ENCODE measurements around the gene SIGLEC5.
A peak's percentile ranks its signal among the peaks of the same experiment; 100 is the strongest.
"Not testable (repeated sequence)": the region's sequence is repeated elsewhere in the genome, so short reads cannot be mapped to it uniquely, and the experiment has no call there.

SIGLEC5 gene, protein sequence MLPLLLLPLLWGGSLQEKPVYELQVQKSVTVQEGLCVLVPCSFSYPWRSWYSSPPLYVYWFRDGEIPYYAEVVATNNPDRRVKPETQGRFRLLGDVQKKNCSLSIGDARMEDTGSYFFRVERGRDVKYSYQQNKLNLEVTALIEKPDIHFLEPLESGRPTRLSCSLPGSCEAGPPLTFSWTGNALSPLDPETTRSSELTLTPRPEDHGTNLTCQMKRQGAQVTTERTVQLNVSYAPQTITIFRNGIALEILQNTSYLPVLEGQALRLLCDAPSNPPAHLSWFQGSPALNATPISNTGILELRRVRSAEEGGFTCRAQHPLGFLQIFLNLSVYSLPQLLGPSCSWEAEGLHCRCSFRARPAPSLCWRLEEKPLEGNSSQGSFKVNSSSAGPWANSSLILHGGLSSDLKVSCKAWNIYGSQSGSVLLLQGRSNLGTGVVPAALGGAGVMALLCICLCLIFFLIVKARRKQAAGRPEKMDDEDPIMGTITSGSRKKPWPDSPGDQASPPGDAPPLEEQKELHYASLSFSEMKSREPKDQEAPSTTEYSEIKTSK

DNA sequence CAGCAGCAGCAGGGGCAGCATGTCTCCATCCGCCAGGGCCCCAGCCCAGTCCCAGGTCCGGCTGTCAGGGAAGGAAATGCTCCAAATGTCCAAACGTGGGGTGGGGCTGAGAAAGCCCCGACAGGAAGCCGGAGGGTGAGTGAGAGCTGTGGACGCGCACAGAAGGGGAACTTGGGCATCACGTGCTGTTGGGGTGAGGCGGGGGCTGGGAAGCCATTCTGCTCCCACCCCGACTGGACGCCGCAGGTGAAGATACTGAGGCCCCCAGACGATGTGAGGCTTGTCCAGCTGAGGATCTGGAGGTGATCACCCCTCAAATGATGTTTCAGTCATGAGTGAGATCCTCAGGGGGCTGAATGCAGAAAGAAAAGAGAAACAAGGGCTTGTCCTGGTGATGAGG lies at the start of gene SIGLEC5:
Gene SIGLEC5, minus strand, starts transcription at position 87 of the 400 bp plus-strand sequence. Its CDS starts 66 bp downstream, at position 21.
- H3K27me3 Mint-ChIP-seq, result peaks cover 47% of the 10 kb centered on the region
- ATAC-seq, result not testable (repeated sequence)

DNA sequence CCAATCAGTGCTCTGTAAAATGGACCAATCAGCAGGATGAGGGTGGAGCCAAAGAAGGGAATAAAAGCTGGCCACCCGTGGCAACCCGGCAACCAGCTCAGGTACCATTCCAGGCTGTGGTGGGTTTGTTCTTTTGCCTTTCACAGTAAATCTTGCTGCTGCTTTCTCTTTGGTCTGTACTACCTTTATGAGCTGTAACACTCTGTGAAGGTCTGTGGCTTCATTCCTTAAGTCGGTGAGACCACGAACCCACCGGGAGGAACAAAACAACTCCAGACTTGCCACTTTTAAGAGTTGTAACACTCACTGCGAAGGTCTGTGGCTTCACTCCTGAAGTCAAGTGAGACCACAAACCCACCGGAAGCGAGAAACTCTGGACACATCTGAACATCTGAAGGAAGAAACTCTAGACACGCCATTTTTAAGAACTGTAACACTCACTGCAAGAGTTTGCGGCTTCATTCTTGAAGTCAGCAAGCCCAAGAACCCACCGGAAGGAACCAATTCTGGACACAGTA lies 46.4 kb upstream of the SIGLEC5 start:
- H3K4me3 Mint-ChIP-seq, result peak overlapping the region in 1 of 2 donors; percentile 16
- H3K9me3 Mint-ChIP-seq, result peaks cover 0 to 15% of the 10 kb centered on the region in 2 donors
- peaks cover 16% of the 10 kb centered on the region for H3K4me1 Mint-ChIP-seq
- ATAC-seq, result peak; percentile 94
- peak in 1 of 2 donors; percentile 62 for DNase-seq
- no peak overlapping the region for H3K27ac Mint-ChIP-seq
- peaks cover 10% of the 10 kb centered on the region for H3K27me3 Mint-ChIP-seq

More for the DNA sequence above, at the start of gene SIGLEC5:
- H3K27ac Mint-ChIP-seq, result peak within 1 kb of the TSS in 1 of 2 donors; percentile 54
- not testable (repeated sequence) for H3K9me3 Mint-ChIP-seq, DNase-seq, H3K4me1 Mint-ChIP-seq, H3K4me3 Mint-ChIP-seq

DNA sequence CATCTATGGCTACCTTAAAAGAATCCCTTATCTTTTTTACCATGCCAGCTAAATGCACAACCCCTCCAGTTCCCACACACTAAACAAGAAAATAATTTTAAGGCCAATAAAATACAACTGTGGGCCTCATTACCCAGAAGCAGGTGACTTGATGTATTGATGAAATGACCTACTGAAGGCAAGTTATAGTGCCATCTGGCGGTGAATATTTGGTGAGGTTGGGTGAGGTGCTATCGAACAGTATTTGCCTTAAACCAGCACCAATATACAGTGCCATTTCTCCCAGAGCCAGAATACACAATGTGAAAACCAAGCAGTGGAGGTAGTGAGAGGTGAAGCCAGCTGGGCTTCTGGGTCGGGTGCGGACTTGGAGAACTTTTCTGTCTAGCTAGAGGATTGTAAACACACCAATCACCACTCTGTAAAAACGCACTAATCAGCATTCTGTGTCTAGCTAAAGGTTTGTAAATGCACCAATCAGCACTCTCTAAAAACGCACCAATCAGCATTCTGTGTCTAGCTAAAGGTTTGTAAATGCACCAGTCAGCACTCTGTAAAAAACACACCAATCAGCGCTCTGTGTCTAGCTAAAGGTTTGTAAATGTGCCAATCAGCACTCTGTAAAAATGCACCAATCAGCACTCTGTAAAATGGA lies 45.8 kb upstream of the SIGLEC5 start:
- DNase-seq, H3K4me3 Mint-ChIP-seq, H3K27ac Mint-ChIP-seq, H3K27me3 Mint-ChIP-seq: not testable (repeated sequence)
- Mint-ChIP-seq H3K4me1 (peaks cover 16% of the 10 kb centered on the region), H3K9me3 (peaks cover 0 to 15% of the 10 kb centered on the region in 2 donors)
- peak; percentile 16 for ATAC-seq

DNA sequence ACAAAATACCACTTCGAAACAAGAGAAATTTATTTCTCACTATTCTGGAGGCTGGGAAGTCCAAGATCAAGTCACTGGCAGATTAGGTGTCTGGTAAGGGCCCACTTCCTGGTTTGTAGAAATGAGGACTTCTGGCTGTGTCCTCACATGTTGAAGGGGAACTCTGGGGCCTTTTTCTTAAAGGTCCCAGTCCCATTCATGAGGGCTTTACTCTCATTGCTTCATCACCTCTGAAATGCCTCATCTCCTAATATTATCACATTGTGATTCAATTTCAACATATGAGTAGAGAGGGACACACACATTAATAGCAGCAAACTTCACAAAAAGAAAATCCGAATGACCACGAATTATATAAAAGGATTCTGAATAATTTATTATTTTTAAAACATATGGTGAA lies 38.0 kb upstream of the SIGLEC5 start:
- Mint-ChIP-seq H3K4me3 (no peak overlapping the region), H3K27ac (no peak overlapping the region), H3K4me1 (no peaks in the 10 kb centered on the region), H3K9me3 (no peaks in the 10 kb centered on the region), H3K27me3 (peaks cover 9% of the 10 kb centered on the region)
- ATAC-seq (no peak), DNase-seq (no peak)

DNA sequence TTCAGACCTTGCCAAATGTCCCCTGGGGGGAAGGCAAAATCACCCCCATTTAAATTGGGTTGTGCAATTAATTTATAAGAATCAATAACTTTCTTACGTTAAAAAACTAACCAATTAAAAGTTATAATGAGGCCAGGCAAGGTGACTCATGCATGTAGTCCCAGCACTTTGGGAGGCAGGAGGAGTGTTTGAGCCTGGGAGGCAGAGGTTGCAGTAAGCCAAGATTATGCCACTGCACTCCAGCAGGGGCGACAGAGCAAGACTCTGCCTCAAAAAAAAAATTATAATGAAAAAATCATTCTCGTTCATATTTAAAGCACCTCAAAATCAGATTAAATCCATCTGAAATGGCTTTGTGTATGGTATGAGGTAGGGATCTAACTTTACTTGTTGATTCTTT lies 34.8 kb upstream of the SIGLEC5 start:
- ATAC-seq (no peak), DNase-seq (no peak)
- H3K27ac Mint-ChIP-seq, result no peak overlapping the region
- H3K4me1 Mint-ChIP-seq, result no peaks in the 10 kb centered on the region
- H3K27me3 Mint-ChIP-seq, result peaks cover 33% of the 10 kb centered on the region
- H3K9me3 Mint-ChIP-seq, result no peaks in the 10 kb centered on the region
- H3K4me3 Mint-ChIP-seq, result no peak overlapping the region

DNA sequence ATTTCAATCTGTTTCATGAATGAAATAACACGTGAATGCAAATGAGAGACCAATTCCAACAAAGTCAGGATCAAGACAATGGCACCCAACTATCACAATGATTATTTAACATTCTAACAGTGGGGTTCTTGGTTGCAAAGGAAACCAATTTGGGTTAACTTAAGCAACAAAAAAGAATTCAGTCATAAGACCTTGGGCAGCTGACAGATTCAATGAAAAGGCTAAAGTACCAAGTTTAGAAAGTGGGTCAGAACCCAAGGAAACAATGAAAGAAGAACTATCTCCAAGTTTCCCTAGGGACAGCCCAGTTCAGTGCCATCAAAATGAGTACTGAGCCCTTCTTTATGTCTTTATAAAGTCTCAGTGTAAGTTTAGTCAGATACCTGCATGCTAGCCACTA lies 33.9 kb upstream of the SIGLEC5 start:
- Mint-ChIP-seq H3K4me1 (no peaks in the 10 kb centered on the region), H3K27ac (no peak overlapping the region), H3K4me3 (no peak overlapping the region), H3K27me3 (peaks cover 35% of the 10 kb centered on the region), H3K9me3 (no peaks in the 10 kb centered on the region)
- DNase-seq, result no peak
- no peak for ATAC-seq

DNA sequence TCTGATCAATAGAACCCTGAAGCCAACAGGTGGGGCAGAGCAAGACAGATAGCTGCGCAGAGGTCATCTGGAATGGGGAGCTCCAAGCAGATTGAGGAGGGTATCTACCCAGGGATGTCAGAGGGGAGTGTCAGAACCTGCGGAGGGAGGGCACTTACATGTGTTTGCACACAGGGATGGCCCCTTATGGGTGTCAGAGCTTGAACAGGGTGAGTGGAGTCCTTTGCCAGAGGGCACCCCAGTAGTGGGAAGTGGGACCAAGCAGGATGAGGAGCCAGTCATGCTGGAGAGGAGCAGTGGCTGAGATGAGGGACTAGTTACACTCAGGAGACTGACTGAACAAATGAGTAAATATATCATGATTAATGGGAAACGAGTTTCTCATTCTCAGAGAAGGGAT lies 33.4 kb upstream of the SIGLEC5 start:
- Mint-ChIP-seq H3K27ac (no peak overlapping the region), H3K4me1 (no peaks in the 10 kb centered on the region), H3K4me3 (no peak overlapping the region), H3K9me3 (no peaks in the 10 kb centered on the region), H3K27me3 (peaks cover 35% of the 10 kb centered on the region)
- no peak for DNase-seq
- no peak for ATAC-seq

DNA sequence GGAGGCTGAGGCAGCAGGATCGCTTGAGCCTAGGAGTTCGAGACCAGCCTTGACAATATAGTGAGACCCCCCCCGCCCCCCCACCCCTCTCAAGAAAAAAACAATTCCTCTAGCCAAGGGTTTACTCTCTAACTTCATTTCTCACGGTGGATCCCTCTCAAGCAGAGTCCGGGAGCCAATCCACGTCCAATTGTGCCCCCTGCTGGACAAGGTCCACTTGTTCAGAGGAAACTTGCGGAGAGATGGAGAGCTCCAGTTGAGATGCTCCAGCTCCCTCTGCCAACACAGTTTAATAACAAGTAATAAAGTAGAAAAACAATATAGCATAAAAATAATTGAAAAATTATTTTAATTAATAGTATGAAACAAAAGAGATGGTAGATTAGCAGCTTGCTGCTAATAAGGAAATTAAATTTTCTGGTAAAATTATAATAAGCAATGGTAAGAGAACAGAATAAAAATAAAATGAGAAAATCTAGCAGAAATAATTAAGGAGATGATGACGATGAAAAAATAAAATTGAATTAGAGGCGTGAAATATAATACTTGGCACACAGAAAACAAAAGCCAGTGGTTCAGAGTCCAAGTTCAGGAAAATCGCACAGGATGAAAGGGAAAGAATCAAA lies 30.9 kb upstream of the SIGLEC5 start:
- Mint-ChIP-seq H3K27ac (no peak overlapping the region), H3K27me3 (peaks cover 43% of the 10 kb centered on the region), H3K4me3 (no peak overlapping the region), H3K9me3 (no peaks in the 10 kb centered on the region), H3K4me1 (peaks cover 7% of the 10 kb centered on the region)
- DNase-seq, result peak; percentile 50 to 66
- peak; percentile 53 for ATAC-seq

DNA sequence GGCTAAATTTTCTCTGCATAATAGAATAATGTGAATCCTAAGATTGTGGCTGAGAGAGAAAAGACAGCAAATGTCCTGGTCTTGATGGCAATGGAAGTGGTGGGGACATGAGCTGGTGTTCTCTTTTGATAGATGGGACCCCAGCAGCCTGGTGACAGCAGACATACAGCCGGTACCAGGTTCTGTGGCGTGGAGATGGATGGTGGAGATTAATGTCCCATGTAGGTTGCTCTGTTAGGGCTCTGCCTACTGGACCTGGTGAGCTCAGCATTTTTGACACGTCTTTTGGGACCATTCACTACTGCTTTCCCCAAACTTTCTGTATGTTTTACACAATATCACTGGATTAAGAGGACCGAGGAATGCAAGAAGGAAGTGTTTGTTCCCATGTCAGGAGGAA lies 24.6 kb upstream of the SIGLEC5 start:
- H3K4me3 Mint-ChIP-seq, result no peak overlapping the region
- peaks cover 7% of the 10 kb centered on the region for H3K4me1 Mint-ChIP-seq
- no peaks in the 10 kb centered on the region for H3K9me3 Mint-ChIP-seq
- DNase-seq, result peak in 1 of 2 donors; percentile 14
- H3K27ac Mint-ChIP-seq, result no peak overlapping the region
- peaks cover 50% of the 10 kb centered on the region for H3K27me3 Mint-ChIP-seq
- no peak for ATAC-seq

DNA sequence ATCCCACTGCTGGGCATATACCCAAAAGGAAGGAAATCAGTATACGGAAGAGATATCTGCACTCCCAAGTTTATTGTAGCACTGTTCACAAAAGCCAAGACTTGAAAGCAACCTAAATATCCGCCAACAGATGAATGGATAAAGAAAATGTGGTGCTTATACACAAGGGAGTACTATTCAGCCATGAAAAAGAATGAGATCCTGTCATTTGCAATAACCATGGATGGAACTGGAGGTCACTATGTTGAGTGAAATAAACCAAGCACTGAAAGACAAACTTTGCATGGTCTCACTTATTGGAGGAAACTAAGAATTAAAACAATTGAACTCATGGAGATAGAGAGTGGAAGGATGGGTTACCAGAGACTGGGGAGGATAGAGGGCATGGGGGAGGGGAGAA lies 23.0 kb upstream of the SIGLEC5 start:
- DNase-seq (no peak), ATAC-seq (no peak)
- peaks cover 7% of the 10 kb centered on the region for H3K4me1 Mint-ChIP-seq
- H3K9me3 Mint-ChIP-seq, result no peaks in the 10 kb centered on the region
- H3K4me3 Mint-ChIP-seq, result no peak overlapping the region
- H3K27ac Mint-ChIP-seq, result no peak overlapping the region
- peaks cover 50% of the 10 kb centered on the region for H3K27me3 Mint-ChIP-seq

DNA sequence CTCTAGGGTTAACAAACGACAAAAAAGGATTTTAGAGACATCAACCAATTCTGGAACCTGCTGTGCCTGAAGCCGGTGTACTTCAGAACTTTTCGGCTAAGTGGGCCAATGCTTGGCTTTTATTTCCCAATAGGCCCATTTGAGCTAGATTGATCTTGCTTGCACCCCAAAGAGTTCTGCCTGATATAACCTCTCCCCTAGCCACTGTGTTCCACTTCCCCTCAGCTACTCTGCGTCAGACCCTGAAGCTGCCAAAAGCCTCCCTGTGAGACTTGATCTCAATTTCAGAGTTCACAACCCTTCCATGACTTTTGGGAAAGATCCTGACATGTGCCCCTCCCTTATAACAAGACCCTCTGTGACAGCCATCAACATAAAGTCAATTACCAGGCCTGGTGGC lies 22.1 kb upstream of the SIGLEC5 start:
- ATAC-seq (no peak), DNase-seq (no peak)
- Mint-ChIP-seq H3K27ac (no peak overlapping the region), H3K27me3 (peaks cover 50% of the 10 kb centered on the region), H3K9me3 (no peaks in the 10 kb centered on the region), H3K4me1 (peaks cover 7% of the 10 kb centered on the region), H3K4me3 (no peak overlapping the region)

DNA sequence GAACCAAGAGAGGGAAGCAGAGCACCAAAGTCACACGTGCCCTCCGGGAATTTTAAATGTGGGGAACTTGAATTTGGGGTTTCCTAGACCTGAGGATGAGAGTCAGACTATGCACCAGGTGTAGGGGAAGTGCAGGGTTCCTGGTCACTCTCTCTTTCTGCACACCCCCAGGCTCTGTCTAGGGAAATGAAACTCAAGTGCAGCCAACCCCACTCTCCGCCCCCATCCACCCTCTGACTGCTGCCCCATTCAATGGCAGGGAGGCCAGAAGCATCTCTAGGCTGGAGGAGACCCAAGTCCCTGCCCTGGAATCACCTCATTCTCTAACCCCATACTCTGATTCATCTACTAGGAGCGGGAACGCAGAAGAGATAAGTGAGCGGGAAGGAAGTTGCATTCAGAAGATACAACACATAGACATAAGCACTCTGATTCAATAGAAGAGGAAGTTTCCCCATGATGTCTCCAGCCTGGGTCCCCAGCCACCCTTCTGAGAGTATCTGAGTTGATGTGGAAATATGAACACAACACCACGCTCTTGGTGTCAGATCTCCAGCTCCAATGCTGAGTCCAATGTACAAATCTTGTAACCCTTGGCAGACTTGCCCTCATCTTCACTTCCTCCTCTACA lies 21.1 kb upstream of the SIGLEC5 start:
- no peak for DNase-seq
- H3K27ac Mint-ChIP-seq, result no peak overlapping the region
- no peak for ATAC-seq
- no peak overlapping the region for H3K4me3 Mint-ChIP-seq
- no peaks in the 10 kb centered on the region for H3K4me1 Mint-ChIP-seq
- peaks cover 50% of the 10 kb centered on the region for H3K27me3 Mint-ChIP-seq
- H3K9me3 Mint-ChIP-seq, result no peaks in the 10 kb centered on the region

DNA sequence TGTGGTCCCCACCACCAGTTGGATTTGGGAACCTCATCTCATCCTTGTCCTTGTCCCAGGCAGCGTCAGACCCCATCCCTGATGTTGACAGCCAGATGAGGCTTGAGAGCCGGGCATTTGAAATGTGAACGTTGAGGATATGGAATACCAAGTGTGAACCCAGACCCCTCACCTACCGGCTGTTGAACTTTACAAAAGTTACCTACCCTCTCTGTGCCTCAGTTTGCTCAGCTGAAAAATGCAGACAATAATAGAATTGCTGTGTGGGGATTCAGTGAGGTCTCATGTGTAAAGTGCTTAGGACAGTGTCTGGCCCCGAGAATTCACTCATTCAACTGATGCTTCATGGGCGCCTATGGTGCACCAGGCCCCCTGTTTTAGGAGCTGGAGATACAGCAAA lies 17.1 kb upstream of the SIGLEC5 start:
- ATAC-seq, result no peak
- Mint-ChIP-seq H3K4me1 (no peaks in the 10 kb centered on the region), H3K9me3 (no peaks in the 10 kb centered on the region), H3K27ac (no peak overlapping the region), H3K27me3 (peaks cover 58% of the 10 kb centered on the region), H3K4me3 (no peak overlapping the region)
- no peak for DNase-seq

DNA sequence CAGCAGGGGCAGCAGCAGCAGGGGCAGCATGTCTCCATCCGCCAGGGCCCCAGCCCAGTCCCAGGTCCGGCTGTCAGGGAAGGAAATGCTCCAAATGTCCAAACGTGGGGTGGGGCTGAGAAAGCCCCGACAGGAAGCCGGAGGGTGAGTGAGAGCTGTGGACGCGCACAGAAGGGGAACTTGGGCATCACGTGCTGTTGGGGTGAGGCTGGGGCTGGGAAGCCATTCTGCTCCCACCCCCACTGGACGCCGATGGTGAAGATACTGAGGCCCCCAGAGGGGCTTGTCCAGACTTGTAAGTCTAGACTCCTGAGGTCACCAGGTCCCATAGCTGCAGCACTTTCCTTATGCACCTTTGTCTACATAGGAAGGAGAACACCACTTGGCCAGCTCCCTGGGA lies 16.5 kb upstream of the SIGLEC5 start, which contains the start of gene SIGLEC14:
Gene SIGLEC14, minus strand, starts transcription at position 96 of the 400 bp plus-strand sequence. Its CDS starts 66 bp downstream, at position 30.
- not testable (repeated sequence) for H3K4me3 Mint-ChIP-seq, DNase-seq, H3K27ac Mint-ChIP-seq, ATAC-seq, H3K4me1 Mint-ChIP-seq, H3K9me3 Mint-ChIP-seq
- H3K27me3 Mint-ChIP-seq, result peaks cover 52% of the 10 kb centered on the region

DNA sequence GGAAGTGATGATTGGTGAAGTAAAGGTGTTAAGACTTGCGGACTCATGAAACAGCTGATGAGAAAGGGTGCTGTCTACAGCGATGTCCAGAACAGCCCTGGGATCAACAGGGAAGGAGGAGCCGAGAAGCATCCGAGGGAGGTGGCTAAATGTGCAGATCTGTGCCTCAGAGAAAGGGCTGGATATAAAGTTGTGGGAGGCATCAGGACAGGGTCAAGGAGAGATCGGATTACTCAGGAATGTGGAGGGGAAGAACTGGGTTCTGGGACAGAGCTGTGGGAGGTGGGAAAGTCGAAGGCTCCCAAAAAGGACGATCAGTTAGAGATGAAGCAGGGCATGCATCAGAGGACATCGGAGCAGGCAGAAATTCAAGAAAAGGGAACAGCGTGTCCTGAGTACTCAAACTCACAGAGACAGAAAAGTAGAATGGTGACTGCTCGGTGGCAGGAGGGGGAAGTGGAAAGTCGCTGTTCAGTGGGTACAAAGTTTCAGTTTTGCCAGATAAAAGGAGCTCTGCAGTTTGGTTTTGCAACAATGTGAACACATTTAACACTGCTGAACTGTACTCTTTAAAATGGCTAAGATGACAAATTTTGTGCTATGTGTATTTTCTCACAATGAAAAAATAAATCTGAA lies 14.6 kb upstream of the SIGLEC5 start:
- ATAC-seq (no peak), DNase-seq (no peak)
- Mint-ChIP-seq H3K4me1 (no peaks in the 10 kb centered on the region), H3K27me3 (peaks cover 56% of the 10 kb centered on the region), H3K4me3 (no peak overlapping the region), H3K9me3 (no peaks in the 10 kb centered on the region), H3K27ac (no peak overlapping the region)
